Upper lobe of right lung (tissue), 1 donor: ENCODE results near the gene SEMA6A. TPM values are rescaled to one million over a fixed set of nuclear protein-coding genes. Genes with fewer than 3 reads are reported as not detected.

ENCODE experiments used
- ATAC-seq: fragments of 200-7000 bp; cut with Tn5 transposase; one replicate; pipeline ENCODE4 v1.9.1; 2020; ENCODE audit warnings: mild to moderate bottlenecking, moderate library complexity
- DNase-seq: peaks from one replicate; pipeline ENCODE4 v3.0.0-alpha.2; 2020
- H3K27ac ChIP-seq: fragments of 200-600 bp; one replicate; pipeline ENCODE4 v1.8.0; 2022
- H3K27me3 ChIP-seq: fragments of 200-600 bp; one replicate; pipeline ENCODE4 v1.8.0; 2022; ENCODE audit warnings: mild to moderate bottlenecking
- H3K36me3 ChIP-seq: fragments of 200-600 bp; one replicate; pipeline ENCODE4 v1.8.0; 2022
- H3K4me1 ChIP-seq: fragments of 200-600 bp; one replicate; pipeline ENCODE4 v1.8.0; 2022
- H3K4me3 ChIP-seq: fragments of 200-600 bp; one replicate; pipeline ENCODE4 v1.8.0; 2022; ENCODE audit warnings: mild to moderate bottlenecking
- H3K9me3 ChIP-seq: fragments of 200-600 bp; one replicate; pipeline ENCODE4 v1.8.0; 2022
- CTCF ChIP-seq: fragments of 200-600 bp; IDR thresholded peaks from one replicate; pipeline ENCODE4 v1.8.0; 2022; ENCODE audit warnings: antibody characterized with exemption
- intact Hi-C: fragments of 100-400 bp; cut with DNase I; formaldehyde crosslinking; loops from one replicate; pipeline ENCODE4 v1.11.0; 2022
- total RNA-seq: library from RNA; stranded (reverse); fragmentation: NEBNext Ultra II Directional; extraction: Animal tissue kit (Norgen Biotek cat#: 25700); gene quantifications from one replicate; pipeline ENCODE4 v1.2.1, GENCODE V29; 2021
- donor health status: DM: no; HTN: yes; CAD: no; lungs with severe emphysema.

The SEMA6A gene
- total RNA-seq, 1 donor from 2014 or later = 33.3 TPM

DNA sequence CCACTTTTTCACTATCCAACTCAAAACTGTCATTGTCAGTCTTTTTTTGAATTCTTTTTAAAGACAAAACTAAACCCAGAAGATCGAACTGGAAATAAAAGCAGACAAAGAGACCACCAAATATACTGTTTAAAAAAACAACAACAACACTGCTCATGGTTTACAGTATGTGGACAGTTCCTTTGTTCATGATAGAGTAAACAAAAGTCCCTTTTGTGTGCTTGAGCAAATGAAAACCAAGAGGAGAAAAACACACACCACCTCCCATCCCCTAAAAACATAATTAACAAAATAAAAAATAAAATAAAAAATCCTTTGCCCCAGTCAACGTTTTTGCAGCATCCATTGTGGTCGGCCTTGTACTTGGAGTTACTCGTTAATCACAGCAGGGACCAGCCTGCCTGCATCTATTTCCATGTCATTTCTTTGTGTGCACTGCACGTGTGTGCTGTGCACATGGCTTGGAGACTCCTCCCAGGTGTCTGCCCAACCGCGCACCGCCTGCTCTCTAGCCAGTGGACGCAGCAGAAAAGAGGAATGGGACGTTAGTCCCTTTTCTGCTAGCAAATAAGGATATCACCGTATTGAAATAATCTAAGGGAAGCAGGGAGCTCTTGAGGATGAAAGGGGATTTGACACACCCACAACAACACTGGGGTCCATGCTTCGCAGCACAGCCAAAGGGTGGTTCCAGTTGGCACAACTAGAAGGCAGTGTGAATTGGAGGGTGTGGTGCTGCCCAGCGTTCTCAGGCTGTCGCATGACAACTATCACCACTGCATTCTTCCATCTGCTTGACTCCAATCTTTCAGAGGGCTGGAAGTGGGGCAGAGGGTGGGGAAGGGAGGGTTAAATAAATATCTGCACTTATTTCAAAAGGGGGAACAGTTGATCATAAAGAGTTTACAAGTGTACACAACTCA lies 130.0 kb downstream of the SEMA6A start:
- H3K27me3 ChIP-seq = no peaks in the 10 kb centered on the region
- no peak for DNase-seq
- no peak overlapping the region for H3K27ac ChIP-seq
- peaks cover under 1% of the 10 kb centered on the region for H3K4me1 ChIP-seq
- H3K36me3 ChIP-seq = no peaks in the 10 kb centered on the region
- no peaks in the 10 kb centered on the region for H3K9me3 ChIP-seq
- ATAC-seq = no peak
- intact Hi-C loops = no loop called here
- H3K4me3 ChIP-seq = no peak overlapping the region
- no peak for TF ChIP-seq CTCF

DNA sequence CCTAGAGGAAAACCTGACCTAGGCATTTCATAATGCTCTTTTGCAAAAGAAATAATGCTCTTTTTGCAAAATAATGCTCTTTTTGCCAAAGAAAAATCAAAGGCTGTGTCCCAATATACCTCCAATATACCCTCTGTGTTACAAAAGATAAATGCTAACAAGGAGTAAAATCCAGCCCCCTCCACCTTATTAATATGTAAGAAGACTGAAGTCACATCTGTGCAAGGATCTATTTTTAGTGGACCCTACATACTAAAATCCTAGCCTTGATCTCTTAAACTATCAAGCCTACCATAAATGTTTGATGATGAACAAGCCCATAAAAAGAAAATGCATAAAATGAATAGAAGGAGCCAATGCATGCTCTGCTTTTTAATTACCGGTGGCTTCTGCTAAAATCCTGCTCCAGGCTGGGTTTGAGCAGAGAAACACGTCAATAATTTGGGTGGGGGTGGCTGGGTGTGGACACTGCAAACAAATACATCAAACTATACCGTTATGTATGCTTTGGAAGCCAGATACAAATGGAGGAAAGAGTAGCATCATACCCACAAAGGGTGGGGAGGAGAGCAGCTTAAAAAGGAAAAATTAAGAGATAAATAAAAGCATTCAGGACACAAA lies 131.6 kb downstream of the SEMA6A start:
- no peak for DNase-seq
- intact Hi-C loops = no loop called here
- H3K27ac ChIP-seq = no peak overlapping the region
- H3K4me3 ChIP-seq = no peak overlapping the region
- no peak for ATAC-seq
- peaks cover 3% of the 10 kb centered on the region for H3K4me1 ChIP-seq
- no peaks in the 10 kb centered on the region for H3K9me3 ChIP-seq
- no peak for TF ChIP-seq CTCF
- no peaks in the 10 kb centered on the region for H3K27me3 ChIP-seq
- H3K36me3 ChIP-seq = no peaks in the 10 kb centered on the region

DNA sequence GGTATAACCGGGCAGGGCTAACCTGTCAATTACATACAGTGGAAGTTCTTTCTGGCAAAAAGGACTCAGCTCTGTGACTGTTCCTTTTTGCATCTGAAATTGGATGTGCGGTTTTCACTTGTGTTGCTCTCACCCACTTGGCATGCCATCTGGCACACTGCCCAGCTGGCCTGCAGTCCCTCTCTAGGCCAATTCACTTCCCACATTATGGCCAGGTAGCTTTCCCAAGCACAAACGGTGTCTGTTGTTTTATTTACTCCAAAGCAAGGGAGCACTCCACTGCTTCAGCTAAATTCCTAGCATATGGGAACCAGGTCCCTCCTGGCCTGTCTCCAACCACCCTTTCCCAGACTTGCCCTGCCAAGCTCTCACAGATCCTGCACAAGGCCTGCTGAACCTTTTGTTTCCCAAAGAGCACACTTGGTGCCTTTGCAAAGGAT lies 132.5 kb downstream of the SEMA6A start:
- H3K27me3 ChIP-seq = no peaks in the 10 kb centered on the region
- peaks cover 3% of the 10 kb centered on the region for H3K4me1 ChIP-seq
- TF ChIP-seq CTCF = no peak
- no peak overlapping the region for H3K27ac ChIP-seq
- ATAC-seq (peak; percentile 14), DNase-seq (no peak)
- H3K36me3 ChIP-seq = no peaks in the 10 kb centered on the region
- no peak overlapping the region for H3K4me3 ChIP-seq
- no peaks in the 10 kb centered on the region for H3K9me3 ChIP-seq
- intact Hi-C loops = no loop called here

- intact Hi-C loops = no loop called here
- DNase-seq (no peak), ATAC-seq (no peak)
- no peaks in the 10 kb centered on the region for H3K9me3 ChIP-seq
- H3K36me3 ChIP-seq = no peaks in the 10 kb centered on the region
- TF ChIP-seq CTCF = no peak
- H3K27me3 ChIP-seq = no peaks in the 10 kb centered on the region
- no peak overlapping the region for H3K4me3 ChIP-seq
- H3K4me1 ChIP-seq = peaks cover 3% of the 10 kb centered on the region
- H3K27ac ChIP-seq = no peak overlapping the region
Observed at GRCh38 chr5:116441223-116441622, 133.4 kb downstream of the SEMA6A start.

- intact Hi-C loops = no loop called here
- H3K27me3 ChIP-seq = no peaks in the 10 kb centered on the region
- H3K27ac ChIP-seq = no peak overlapping the region
- H3K4me3 ChIP-seq = no peak overlapping the region
- no peaks in the 10 kb centered on the region for H3K36me3 ChIP-seq
- no peaks in the 10 kb centered on the region for H3K9me3 ChIP-seq
- DNase-seq (no peak), ATAC-seq (no peak)
- TF ChIP-seq CTCF = no peak
- peaks cover 3% of the 10 kb centered on the region for H3K4me1 ChIP-seq
Observed at GRCh38 chr5:116440457-116441001, 134.1 kb downstream of the SEMA6A start.
